Nephron progenitor cell (in vitro differentiated cells): Measurements from ENCODE around the gene OR52I1.
A peak's percentile ranks its signal among the peaks of the same experiment; 100 is the strongest.

Experiments
- DNase-seq: peaks from one replicate; pipeline ENCODE4 v3.0.0; 2021
- H3K27ac Mint-ChIP-seq: 2 replicates; pipeline ENCODE4 v1.8.0; 2021; ENCODE audit warnings: mild to moderate bottlenecking, moderate library complexity, mixed read lengths
- H3K27me3 Mint-ChIP-seq: 2 replicates; pipeline ENCODE4 v1.8.0; 2021; ENCODE audit warnings: mild to moderate bottlenecking, low read depth, mixed read lengths; ENCODE audit not compliant: poor library complexity
- H3K36me3 Mint-ChIP-seq: 2 replicates; pipeline ENCODE4 v1.8.0; 2021; ENCODE audit warnings: low read depth, mixed read lengths
- H3K4me1 Mint-ChIP-seq: 2 replicates; pipeline ENCODE4 v1.8.0; 2021; ENCODE audit warnings: mixed read lengths
- H3K4me3 Mint-ChIP-seq: 2 replicates; pipeline ENCODE4 v1.8.0; 2021; ENCODE audit warnings: mild to moderate bottlenecking, moderate library complexity, mixed read lengths
- H3K9me3 Mint-ChIP-seq: 2 replicates; pipeline ENCODE4 v1.8.0; 2021; ENCODE audit warnings: mild to moderate bottlenecking, moderate library complexity, mixed read lengths
- TF ChIP-seq, protein P1 (sequence below): fragments of 200-600 bp; sonication (generic); IDR thresholded peaks from 2 replicates; pipeline ENCODE4 v1.5.0; 2021; ENCODE audit warnings: antibody characterized with exemption

OR52I1 gene

GRCh38 chr11:4559527-4560440, 34.1 kb upstream of the OR52I1 start:
- H3K27ac Mint-ChIP-seq, result no peak overlapping the region
- DNase-seq, result no peak
- no peak overlapping the region for H3K4me3 Mint-ChIP-seq
- no peaks in the 10 kb centered on the region for H3K36me3 Mint-ChIP-seq
- TF ChIP-seq, protein P1, sequence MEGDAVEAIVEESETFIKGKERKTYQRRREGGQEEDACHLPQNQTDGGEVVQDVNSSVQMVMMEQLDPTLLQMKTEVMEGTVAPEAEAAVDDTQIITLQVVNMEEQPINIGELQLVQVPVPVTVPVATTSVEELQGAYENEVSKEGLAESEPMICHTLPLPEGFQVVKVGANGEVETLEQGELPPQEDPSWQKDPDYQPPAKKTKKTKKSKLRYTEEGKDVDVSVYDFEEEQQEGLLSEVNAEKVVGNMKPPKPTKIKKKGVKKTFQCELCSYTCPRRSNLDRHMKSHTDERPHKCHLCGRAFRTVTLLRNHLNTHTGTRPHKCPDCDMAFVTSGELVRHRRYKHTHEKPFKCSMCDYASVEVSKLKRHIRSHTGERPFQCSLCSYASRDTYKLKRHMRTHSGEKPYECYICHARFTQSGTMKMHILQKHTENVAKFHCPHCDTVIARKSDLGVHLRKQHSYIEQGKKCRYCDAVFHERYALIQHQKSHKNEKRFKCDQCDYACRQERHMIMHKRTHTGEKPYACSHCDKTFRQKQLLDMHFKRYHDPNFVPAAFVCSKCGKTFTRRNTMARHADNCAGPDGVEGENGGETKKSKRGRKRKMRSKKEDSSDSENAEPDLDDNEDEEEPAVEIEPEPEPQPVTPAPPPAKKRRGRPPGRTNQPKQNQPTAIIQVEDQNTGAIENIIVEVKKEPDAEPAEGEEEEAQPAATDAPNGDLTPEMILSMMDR, result no peak
- H3K9me3 Mint-ChIP-seq, result peaks cover 34% of the 10 kb centered on the region
- no peaks in the 10 kb centered on the region for H3K4me1 Mint-ChIP-seq
- peaks cover 16% of the 10 kb centered on the region for H3K27me3 Mint-ChIP-seq

DNA sequence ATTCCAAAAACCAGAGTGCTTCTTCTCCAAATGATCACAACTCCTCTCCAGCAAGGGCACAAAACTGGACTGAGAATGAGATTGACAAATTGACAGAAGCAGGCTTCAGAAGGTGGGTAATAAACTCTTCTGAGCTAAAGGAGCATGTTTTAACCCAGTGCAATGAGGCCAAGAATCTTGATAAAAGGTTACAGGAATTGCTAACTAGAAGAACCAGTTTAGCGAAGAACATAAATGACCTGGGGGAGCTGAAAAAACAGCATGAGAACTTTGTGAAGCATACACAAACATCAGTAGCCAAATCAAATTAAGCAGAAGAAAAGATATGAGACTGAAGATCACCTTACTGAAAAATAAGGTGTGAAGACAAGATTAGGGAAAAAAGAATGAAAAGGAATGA, 33.4 kb upstream of the OR52I1 start:
- Mint-ChIP-seq H3K9me3 (peaks cover 38% of the 10 kb centered on the region), H3K27me3 (peaks cover 10% of the 10 kb centered on the region), H3K4me1 (no peaks in the 10 kb centered on the region), H3K4me3 (no peak overlapping the region), H3K36me3 (no peaks in the 10 kb centered on the region), H3K27ac (no peak overlapping the region)
- DNase-seq, result no peak
- TF ChIP-seq, protein P1, result no peak

GRCh38 chr11:4565371-4565770, 28.5 kb upstream of the OR52I1 start:
- H3K27ac Mint-ChIP-seq, result no peak overlapping the region
- H3K27me3 Mint-ChIP-seq, result peaks cover 8% of the 10 kb centered on the region
- no peaks in the 10 kb centered on the region for H3K36me3 Mint-ChIP-seq
- DNase-seq, result no peak
- TF ChIP-seq, protein P1, result no peak
- no peaks in the 10 kb centered on the region for H3K4me1 Mint-ChIP-seq
- H3K4me3 Mint-ChIP-seq, result no peak overlapping the region
- peaks cover 38% of the 10 kb centered on the region for H3K9me3 Mint-ChIP-seq

DNA sequence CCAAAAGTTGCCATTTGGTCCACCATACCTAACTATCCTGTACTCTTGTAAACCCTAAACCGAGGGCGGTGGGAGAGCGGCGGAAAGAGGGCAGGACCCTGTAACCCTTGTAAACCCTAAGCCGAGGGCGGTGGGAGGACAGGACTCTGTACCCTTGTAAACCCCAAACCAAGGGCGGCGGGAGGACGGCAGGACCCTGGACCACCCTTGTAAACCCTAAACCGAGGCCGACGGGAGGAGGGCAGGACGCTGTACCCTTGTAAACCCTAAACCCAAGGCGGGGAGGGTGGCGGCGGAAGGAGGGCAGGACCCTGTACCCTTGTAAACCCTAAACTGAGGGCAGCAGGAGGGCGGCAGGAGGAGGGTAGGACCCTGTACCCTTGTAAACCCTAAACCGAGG, 24.8 kb upstream of the OR52I1 start:
- Mint-ChIP-seq H3K4me1 (no peaks in the 10 kb centered on the region), H3K27ac (no peak overlapping the region), H3K36me3 (no peaks in the 10 kb centered on the region), H3K27me3 (peaks cover 10% of the 10 kb centered on the region), H3K4me3 (no peak overlapping the region), H3K9me3 (peaks cover 10% of the 10 kb centered on the region)
- TF ChIP-seq, protein P1, result no peak
- DNase-seq, result no peak

DNA sequence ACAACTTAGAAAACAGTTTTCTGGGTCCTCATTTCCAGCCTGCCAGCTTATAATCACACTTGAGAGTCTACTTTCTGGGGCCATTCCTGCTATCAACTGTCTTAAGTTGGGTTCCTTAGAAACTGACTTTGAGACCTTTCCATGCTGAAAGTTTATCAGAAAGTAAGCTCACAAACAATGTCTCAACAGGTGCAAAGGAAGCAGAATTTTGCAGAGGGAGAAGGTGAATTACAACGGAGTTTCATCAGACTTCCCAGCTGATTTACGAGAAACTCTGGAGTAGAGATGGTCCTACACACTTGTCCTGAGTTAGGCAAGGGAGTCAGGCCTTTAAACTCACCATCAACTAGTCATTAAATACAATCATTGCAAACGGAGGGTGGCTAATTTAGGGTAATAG, 17.0 kb upstream of the OR52I1 start:
- no peak overlapping the region for H3K27ac Mint-ChIP-seq
- no peaks in the 10 kb centered on the region for H3K36me3 Mint-ChIP-seq
- DNase-seq, result no peak
- TF ChIP-seq, protein P1, result no peak
- H3K27me3 Mint-ChIP-seq, result peaks cover 37% of the 10 kb centered on the region
- peaks cover 37% of the 10 kb centered on the region for H3K4me1 Mint-ChIP-seq
- no peak overlapping the region for H3K4me3 Mint-ChIP-seq
- H3K9me3 Mint-ChIP-seq, result no peaks in the 10 kb centered on the region

DNA sequence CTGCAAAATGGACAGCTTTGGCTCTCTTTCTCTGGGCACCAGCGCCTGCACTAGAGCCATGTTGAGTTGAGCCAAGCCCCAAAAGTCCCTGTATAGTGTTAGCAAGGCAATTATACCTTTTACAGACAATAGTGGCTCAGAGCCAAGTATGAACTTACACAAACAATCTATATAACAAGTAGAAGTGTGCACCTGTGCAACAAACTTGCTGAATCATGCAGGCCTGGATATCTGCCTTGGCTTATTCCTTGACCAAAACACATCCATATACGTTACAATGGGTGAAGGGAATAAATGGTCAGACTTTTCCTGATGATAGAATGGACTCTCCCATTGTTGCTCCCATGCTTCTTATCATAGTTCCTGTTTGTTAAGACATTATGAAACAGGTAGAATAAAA, 16.1 kb upstream of the OR52I1 start:
- peaks cover 37% of the 10 kb centered on the region for H3K4me1 Mint-ChIP-seq
- no peak overlapping the region for H3K4me3 Mint-ChIP-seq
- no peaks in the 10 kb centered on the region for H3K9me3 Mint-ChIP-seq
- no peak for DNase-seq
- peaks cover 42% of the 10 kb centered on the region for H3K27me3 Mint-ChIP-seq
- TF ChIP-seq, protein P1, result no peak
- H3K36me3 Mint-ChIP-seq, result no peaks in the 10 kb centered on the region
- H3K27ac Mint-ChIP-seq, result peak overlapping the region; percentile 29
